NOMO-1 (cell line): ENCODE data around the gene EXOC4.
"Not testable (repeated sequence)": the region's sequence is repeated elsewhere in the genome, so short reads cannot be mapped to it uniquely, and the experiment has no call there.

Experiments used
- DNase-seq, 2 experiments: peaks; one replicate each; lab custom pipeline; 2025; ENCODE audit not compliant: unreplicated experiment in 2 of 2; lab: John Stamatoyannopoulos, UW

Gene EXOC4

DNA sequence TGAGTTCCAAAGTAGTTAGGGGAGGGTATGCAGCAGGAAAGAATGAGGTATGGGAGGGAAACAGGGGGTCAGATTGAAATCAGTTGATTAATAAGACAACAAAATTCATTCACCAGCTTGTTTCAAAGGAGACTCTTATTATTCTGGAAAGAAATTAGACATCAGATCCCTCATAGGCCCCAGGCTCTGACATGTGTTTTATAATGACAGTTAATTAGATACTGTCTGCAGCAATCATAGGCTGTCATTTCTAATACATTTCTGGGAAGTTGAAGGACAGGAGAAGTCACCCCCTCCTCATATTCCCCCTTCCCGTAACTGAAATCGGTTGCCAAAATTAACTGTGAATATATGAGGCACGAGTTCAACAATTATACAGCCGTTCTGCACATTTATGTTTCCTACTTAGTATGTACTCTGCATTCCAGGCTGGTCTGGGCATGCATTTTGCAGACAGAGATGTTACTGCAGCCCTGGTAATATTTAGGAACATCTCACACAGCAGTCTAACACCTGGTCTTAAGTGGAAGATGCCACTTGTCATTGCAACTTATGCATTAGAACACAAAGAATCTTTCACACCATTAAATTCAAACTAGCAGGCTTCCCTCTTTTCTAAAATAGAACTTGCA lies 519.0 kb downstream of the EXOC4 start:
- DNase-seq: no peak

DNA sequence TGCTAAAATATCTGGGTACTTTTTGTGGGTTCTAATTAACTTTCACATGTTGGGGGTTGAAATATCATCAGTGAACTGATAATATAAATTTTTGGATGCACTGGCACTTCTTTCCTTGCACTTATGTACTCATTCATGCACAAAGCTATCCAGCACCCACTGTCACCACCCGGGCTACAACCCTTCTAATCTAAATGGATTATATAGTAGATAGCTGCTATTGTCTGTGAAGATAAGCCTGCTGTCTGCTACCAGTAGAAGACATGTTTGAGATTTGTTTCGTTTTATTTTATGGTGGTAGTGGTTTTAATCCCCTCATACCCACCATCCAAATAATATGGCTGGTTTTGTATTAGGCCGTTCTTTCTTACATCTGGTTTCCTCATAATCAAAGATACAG lies 520.7 kb downstream of the EXOC4 start:
- no peak for DNase-seq

DNA sequence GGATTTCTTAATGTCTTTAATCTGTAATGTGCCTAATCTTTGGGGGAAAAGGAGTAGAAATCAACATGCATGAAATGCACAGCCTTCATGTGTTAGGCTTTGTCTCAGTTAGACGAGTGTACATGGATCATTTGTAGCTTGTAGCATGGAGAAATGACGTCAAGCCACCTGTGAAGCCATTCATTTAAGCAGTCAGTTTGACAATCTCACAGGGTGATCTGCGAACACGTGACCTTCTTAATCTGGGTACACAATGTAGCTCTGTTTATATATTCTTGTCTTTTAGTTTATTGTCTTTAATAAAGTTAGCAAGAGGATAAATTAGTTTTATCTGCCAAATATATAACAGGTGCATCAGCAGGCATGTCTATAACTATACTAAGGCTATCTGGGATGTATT lies 522.3 kb downstream of the EXOC4 start:
- no peak for DNase-seq

DNA sequence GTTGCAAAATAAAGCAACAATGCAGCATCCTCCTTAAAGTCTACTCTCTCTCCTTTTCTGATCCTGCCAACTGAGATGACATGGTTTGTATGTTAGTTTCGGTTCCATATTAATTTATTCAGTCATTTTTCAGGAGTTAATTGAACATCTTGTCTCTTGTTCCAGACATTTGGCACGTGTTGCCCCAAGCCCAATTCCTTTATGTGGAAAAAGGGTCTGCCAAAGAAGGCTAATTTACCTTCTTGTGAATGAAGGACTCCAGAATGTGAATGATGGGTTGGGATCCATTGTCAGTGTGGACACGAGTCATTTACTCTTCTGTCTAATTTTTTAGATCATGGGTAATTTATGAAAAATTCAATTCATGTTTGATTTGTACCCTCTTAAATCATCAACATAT lies 523.4 kb downstream of the EXOC4 start:
- DNase-seq: no peak

DNA sequence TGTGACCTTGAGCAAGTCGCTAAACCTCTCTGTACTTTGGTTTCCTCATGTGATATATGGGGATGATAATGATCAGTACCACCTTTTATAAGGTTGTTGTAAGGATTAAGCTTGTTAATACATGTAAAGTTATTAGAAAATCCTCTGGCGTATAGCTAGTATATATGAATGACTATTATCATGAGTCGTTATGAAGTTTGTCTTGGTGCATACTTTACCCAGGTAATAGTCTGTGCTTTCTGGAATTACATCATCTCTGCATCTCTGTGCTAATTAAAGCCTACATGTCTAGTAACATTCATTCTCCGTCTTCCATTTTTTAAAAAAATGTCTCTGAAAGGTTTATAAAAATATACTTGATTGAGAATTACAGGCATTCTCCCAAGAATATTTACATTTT lies 524.8 kb downstream of the EXOC4 start:
- no peak for DNase-seq

DNA sequence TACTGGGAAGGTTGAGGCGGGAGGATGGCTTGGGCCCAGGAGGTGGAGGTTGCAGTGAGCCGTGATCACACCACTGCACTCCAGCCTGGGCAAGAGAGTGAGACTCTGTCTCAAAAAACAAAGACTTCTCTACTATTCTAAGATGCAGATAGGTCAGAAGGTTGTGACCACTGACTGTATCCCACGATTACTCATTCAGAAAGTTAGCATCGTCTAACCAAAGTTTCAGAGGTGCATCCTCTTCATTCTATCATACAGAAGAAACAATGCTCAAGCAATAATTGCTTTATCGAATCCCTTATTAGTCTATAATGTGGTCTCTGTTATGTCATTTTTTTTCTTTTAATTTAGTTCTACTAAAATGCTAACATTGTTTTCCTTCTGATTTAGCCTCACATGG lies 525.6 kb downstream of the EXOC4 start:
- DNase-seq: no peak

- DNase-seq: not testable (repeated sequence)
Measured at GRCh38 chr7:133779538-133779937, 526.7 kb downstream of the EXOC4 start.

DNA sequence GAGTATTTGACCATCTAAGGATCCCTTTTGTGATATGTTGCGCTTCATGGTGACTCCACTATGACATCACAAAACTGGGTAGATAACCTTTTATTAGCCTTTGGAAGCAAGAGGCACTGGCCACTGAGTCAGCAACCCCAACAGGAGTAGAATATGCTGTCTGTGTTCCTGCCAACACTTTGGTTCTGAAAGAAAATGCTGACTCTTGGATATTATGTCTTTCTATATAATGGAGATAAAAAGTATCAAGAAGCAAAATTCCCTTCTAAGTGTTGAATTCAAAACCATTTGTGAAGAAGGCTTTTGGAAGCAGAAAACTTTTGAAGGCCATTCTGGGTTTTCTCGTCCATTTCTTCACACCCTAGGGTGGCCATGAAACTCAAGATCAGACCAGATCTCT lies 528.0 kb downstream of the EXOC4 start:
- no peak for DNase-seq

DNA sequence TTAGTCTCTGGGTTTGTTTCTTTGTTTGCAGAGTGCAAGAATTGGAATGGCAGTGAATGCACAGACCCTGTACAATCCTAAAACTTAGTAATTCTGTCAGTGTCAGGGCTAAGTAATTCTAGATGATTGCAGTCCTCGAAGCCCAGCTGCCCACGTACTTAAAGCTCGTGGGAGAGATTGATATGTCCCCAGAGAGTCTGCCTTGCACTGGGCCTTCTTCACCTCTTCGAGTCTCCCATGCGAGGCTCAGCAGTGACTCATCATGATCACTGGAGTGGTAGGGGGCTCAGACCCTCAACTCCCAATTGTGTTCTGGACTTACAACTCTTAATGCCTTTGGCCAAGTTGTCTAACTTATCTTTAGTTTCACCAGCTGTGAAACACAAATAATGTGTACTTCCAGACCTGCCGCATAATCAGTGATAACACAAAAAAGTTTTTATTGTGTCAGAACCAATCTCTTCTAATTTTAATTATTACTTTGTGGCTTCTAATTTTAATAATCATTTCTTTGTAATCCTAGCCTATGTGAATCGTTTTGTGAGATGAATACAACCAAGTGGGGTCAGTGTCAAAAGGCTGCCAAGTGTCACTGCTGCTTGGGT lies 528.7 kb downstream of the EXOC4 start:
- DNase-seq: no peak

- no peak for DNase-seq
Measured at GRCh38 chr7:133782470-133782869, 529.6 kb downstream of the EXOC4 start.

GRCh38 chr7:133783276-133783675 lies 530.4 kb downstream of the EXOC4 start:
- no peak for DNase-seq

- DNase-seq: no peak
Measured at GRCh38 chr7:133784486-133785001, 531.7 kb downstream of the EXOC4 start.

DNA sequence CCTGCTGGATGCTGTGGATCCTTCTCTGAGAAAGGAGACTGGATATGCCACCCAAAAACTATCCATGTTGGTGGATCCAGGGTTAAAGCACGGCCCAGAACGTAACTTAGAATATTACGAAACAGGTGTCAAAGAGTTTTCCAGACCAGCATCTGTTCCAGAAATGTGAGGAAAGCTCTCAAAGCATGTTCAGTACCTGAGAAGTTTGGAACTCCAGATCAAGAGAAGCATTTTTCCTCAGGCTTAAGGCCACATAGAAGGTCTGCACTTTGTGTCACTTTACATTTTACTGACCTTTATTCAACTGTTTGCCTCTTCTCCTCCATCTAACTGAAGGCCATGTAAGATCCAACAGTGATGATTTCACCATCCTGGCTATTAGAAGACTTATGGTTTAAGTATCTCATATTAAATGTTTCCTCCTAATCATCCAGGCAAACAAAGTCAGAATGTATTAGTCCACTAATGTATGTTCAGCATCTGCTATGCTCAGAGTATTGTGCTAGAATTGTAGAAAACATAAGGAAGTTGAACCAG lies 533.6 kb downstream of the EXOC4 start:
- no peak for DNase-seq

GRCh38 chr7:133789974-133790373 lies 537.1 kb downstream of the EXOC4 start:
- DNase-seq: no peak

GRCh38 chr7:133790911-133791310 lies 538.0 kb downstream of the EXOC4 start:
- DNase-seq: no peak

GRCh38 chr7:133794479-133794878 lies 541.6 kb downstream of the EXOC4 start:
- DNase-seq: no peak

- no peak for DNase-seq
Measured at GRCh38 chr7:133795068-133795665, 542.3 kb downstream of the EXOC4 start.

- no peak for DNase-seq
Measured at GRCh38 chr7:133796782-133797745, 544.2 kb downstream of the EXOC4 start.

GRCh38 chr7:133797818-133798520 lies 545.1 kb downstream of the EXOC4 start:
- DNase-seq: no peak

GRCh38 chr7:133801341-133801740 lies 548.5 kb downstream of the EXOC4 start:
- DNase-seq: no peak
